Hematopoietic multipotent progenitor cell treated with erythropoietin and hydrocortisone succinate and interleukin-3 and kit ligand, for 4 days (in vitro differentiated cells): Measurements from ENCODE around the gene NRCAM.

Experiments
- DNase-seq: peaks from one replicate; pipeline ENCODE4 v3.0.0-alpha.2; 2015

Gene NRCAM

DNA sequence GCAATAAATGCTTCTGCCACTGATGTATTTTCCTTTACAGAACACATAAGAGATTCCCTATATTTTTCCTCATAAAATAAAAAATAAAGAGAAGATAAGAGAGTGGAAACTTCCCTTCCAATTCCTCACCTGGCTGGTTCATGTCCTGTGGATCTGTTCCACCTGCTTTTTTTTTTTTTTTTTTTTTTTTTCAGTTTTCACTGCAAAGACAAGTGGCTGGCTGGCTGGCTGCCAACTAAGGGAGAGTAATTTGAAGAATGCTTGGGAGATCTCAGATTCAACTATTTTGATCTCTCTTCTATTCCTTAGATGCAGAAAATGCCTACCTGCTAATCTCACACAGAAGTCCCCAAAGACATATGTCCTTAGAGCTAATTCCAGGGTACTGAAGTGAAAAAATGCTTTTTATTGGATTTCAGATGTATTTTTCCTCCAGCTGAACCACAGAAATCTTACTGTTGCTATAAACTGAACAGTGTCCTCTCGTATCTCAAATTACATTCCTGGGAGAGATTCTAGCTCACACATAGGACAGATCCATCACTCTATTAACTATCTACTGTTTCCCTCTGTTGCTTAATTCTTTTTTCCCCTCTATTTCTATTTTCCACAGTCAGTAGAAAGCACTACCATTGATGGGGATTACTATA, 120.8 kb downstream of the NRCAM start:
- peak; percentile 13 for DNase-seq

DNA sequence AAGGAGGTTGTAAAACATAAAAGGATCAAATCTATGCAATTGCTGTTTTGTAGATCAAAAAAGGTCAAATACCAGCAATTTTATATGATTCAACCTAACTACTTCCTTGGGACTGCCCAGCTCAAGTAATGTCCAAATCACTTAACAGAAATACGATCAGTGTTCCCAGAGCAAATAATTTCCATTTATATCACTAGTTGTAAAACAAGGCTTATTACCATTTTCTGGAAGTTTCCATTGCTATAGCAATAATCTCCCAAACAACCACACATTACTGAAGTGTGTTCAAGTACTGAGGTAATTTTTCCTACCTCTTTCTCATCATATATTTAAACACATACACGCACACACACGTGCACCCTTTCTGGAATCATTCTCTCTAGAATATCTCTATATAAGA, 123.3 kb downstream of the NRCAM start:
- DNase-seq, result no peak

DNA sequence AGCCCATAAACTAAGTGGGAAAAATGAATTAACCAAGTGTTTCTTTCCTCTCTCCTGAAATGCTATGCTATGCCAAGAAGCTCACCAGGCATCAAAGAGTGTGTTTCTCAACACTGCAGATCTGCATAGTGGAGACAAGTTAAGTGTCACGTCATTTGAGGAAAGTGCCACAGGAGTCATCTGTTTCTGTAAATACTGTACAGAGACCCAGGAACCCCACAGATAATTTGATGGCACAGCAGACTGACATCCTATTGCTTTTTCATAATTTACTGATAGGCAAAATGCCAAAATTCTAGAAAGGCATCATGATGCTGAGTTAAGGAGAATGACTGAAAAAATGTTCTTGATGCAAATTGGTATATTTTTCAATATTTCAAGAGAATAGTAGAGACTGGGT, 124.3 kb downstream of the NRCAM start:
- DNase-seq, result no peak

DNA sequence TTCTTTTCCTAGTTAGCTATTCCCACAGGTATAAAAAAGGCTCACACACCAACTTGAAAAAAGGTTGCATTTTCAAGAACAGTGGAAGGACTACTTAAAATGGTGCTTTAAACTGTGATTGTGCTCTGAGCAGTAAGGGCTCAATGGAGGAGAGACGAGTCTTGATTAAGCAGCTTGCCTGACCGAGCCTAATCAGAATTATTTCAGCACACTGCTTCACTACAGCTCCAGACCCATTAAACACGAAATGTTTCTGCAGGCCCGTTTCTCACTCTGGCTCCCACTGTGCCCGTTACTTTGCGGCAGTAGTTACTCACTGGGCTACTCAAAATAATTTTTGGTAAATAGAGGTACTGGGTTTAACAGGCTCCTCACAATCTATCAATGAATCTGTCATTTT, 126.0 kb downstream of the NRCAM start:
- DNase-seq, result no peak

DNA sequence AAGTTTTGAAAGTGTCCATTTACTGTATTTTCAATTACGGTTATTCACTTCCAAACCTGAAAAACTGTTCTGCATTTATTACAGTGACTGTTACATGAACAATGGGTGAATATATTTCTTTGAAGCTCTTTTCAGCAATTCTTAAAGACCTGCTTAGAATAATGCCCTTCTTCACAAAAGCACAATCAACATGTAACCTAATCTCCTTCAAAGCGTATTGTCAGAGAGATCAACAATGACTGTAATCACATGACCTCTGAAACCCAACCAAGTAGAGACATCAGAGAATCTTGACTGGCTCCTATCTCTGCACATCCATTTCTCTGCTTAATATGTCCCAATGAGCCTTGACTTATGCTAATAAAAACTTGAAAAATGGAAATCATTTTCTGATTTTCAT, 126.7 kb downstream of the NRCAM start:
- DNase-seq, result no peak

DNA sequence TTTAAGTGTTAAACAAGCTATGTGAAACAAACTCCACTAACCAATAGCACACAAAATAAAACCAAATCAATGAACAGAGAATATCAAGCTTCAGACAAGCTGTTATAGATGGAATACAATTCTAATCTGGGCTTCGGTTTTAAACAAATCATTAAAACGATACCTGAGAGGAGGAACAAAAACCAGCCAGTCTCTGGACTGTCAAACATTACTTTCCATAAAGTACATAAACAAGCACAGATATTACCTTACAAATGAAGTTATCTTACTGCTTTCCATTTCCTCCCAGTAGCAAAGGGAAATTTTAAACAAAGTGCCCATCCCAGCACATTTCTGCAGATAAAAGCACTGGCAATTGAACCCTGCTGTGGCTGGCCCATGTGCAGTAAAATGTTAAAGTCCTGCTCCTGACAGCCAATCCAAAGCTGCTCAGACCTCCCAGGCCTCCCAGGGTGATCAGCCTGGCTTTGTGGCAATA, 128.0 kb downstream of the NRCAM start:
- DNase-seq, result no peak

DNA sequence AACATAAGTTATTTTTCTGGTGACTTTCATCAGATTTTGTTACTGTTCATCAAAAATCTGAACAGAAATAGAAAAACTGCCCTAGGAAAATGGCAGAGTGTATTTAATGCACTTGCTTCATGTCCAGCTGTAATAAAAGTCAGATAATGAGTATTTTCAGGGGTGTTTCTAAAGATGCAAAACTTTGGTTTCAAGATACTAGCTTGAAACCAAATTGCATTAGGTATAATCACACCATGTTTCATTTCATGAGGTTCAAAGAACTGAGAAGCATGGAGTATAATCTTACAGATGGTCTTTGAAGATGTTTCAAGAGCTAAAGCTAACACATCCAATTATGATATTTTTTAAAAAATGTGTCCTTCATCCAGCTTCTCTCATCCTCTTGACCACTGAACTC, 128.9 kb downstream of the NRCAM start:
- DNase-seq, result no peak

DNA sequence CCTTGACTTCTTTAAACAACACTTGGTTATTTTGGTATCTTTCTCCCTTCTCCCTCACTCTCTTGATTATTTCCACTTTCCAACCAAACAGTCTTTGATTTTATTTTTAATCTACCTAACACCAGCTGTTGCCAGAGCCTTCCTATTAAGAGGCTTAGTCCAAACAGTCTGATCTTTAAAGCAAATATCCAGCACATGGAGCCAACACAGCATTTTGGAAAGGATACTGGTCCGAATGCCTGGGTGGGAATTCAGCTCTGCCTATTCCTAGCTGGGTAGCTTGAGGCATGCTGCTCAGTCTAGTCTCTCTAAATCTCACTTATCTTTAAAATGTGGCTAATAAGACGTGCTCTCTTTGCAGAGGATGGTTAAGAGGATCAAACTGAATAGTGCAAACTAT, 129.3 kb downstream of the NRCAM start:
- DNase-seq, result no peak

DNA sequence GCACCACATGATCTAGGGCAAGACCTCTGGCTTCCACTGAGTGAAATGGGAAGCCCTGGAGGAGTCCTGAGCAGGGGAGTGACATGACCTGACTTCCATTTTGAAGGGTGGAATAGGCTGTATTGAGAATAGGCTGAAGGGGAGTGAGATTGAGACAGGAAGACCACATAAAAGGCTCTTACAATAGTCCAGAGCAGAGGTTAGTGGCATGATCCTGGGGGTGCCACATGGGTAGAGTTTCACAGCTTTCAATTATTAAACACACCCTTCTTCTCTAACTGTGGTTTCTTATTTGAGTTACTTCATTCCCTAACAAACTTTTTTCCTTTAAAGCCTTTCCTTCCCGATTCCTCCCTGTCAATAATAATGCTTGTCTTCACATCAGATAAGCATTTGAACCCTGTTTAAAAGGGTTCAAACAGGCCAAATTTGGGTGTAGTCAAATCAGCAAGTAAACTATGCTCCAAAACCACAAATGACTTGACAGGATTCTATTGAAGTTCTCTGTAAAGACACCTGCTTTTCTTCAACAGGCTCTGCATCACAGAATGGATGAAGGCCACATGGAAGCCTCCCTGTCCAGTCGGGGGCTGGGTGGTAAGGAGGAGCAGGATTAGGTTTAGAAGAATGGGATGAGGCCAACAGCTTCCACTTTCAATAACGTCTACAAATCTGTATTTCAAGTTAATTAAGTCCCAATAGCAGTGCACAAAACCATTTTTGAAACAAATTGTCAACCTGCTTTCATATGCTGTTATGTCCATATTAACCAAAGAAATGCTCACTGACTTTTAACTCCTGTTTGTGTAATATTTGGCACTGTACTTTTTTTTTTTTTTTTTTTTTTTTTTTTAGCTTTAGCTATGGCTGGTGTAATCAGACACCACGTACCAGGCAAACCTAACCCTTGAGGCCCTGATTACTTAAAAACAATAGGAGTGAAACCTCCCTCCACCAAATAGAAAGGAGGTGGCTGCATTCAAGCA, 131.9 kb downstream of the NRCAM start:
- no peak for DNase-seq

DNA sequence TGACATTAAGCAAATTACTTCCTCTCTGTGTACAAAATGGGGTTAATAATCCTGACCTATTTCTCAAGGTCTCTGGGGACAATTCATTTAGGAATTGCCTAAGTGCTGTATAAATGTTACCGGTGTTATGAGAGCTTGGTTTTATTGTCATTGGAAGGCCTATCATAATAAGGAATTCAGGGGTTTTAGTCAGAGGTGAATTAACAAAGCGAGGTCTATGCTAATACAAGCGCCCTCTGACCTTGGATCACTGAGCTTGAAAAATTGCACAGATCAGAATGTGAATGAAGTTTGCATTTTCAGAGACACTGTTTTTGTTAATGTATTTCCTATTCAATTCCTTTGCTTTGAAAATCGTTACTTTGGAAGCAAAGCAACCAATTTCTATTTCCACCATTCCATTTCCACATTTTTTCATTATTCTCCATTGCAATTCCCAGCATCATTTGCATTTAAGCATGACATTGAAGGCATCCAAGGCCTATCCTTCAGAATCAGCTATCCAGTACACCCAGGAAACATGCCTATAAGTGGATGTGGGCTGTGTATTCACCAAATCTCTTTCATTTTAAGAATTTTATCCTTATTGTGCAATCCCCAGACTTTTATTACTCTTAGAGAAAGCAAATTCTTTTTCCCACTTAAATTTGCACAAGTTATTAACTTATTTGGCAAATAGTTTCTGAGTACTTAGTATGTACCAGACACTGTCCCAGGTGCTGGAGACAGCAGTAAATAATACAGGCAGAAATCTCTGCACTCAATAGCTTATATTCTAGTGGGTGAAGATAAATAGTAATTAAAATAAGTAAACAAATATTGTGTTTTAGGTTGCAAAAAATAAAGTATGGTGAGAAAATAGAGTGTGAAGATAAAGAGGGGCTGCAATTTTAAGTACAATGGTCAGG, 133.1 kb downstream of the NRCAM start:
- no peak for DNase-seq

DNA sequence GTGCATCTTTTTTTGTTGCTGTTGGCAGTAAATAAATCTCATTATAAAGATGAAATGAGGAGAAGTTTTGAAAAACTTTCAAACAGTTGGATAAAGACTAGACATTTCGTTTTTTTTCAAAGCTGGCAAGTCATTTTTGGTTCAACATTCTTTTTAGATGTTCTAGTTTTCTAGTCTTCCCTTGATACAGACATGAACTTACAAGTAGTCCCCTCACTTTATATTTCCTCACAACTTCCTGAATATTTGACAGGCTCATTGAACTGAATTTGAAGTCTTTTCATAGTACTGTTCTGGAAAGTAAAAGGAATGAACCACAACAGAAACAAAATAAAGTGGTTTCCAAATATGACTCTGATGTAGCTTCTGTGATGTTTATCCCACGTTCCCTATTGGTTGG, 134.2 kb downstream of the NRCAM start:
- DNase-seq, result no peak

DNA sequence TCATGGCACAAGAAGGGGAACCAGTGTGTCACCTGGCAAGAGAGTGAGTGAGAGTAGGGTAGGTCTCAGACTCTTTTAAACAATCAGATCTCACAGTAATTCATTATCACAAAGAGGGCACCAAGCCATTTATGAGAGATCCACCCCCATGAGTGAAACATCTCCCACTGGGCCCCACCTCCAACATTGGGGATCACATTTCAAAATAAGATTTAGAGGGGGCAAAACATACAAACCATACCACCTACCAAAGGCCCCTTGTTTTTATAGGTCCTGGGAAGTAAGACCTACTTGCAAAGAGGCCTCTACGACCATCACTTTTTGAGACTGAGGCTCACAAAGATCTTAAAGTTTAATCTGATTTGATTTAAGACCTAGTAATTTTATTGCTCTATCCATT, 134.9 kb downstream of the NRCAM start:
- DNase-seq, result no peak

DNA sequence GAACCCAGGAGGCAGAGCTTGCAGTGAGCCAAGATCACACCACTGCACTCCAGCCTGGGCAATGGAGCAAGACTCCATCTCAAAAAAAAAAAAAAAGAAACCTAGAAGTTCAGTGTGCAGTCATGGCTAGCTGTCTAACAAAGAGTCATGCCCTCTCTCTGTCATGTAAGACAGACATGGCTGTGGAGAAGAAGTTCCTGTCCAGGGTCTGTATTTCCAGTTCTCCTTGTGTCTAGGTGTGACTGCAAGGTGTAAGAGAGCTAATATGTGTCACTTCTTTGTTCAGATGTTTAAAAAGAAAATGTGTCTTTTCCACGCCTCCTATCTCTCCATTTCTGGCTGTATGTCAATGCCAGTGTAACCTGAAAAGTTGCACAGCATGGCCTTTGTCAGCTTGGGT, 139.5 kb downstream of the NRCAM start:
- no peak for DNase-seq

DNA sequence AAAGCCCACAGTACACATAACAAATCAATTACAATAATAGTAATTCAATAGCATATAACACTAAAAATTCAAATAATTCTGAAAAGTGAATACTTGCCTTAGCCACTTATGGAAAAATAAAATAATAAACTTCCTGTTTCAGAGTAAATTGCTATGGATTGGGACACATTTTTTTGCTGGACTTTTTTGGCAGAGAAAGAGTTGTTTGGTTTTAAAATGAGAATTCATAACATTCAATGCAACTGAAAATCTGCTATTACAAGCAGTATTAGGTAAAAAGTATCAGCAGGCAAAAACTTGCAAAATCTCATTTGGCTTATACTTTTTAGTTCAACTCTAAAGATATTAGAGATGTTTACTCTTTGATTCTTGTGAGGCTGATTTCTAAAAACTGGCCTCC, 141.7 kb downstream of the NRCAM start:
- DNase-seq, result no peak

DNA sequence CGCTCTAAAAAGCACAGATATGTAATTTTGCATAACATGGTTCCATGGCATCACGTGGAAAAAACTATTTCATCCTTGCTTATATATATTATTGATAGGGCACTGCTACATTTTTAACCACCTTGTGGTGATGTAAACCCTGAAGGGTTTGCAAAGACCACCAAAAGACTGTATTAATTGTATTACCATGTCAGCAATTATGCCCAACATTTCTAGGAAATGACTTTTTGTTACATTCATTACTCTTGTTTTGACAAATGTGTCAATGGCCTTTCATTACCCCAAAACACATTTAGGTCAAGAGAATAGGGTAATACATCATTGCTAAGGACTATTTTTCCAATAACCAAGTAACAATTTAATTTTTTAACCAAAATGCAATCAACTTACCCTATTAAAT, 142.2 kb downstream of the NRCAM start:
- no peak for DNase-seq

DNA sequence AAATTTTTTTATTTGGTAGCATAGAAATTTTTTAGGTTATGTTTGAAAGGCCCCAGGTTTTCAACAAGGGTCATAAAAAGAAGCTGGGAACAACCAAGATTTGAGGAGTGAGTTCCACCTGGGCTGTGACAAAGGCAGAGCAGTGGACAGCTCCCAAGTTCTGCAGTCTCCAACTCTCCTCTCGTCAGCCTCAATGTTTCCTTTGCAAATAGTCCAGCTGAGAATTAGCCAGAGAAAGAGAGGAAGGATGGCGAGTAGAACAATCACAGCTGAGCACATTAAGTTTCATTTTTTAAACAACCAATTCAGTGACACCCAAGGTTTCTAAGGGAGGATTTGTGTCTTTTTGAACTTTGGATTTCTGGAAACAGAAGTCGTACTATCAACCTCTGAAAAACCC, 143.2 kb downstream of the NRCAM start:
- no peak for DNase-seq

DNA sequence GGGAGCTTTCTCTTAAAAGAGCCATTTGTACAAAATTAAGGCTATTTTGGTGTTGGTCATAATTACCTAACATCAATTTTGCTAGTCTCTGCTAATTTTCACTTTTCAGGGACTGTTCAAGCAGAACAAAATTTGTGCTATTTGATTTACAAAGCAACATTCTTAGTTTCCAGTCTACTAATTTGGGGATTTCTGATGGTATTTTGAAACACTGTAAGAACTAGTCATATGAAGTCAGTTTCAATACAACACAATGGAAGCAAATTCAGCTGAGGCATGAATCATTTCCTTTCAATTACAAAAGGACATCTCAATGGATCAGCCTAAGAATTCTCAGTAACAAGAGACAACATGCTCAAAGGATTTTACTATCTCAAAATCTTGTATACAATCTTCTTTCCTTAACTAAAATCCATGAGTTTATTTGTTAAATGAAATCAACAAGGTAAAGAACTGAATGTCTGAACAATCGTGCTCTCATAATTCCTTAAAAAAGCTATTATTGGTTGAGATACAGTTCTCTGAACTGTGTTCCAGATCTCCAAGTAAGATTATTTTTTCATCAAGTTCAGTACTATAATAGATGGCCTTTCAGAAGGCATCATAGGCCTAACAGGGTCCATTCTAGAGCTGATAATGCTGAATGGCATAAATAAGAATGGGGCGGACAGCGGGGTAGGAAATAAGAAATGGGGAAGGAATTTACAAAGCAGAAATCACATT, 144.6 kb downstream of the NRCAM start:
- DNase-seq, result no peak

DNA sequence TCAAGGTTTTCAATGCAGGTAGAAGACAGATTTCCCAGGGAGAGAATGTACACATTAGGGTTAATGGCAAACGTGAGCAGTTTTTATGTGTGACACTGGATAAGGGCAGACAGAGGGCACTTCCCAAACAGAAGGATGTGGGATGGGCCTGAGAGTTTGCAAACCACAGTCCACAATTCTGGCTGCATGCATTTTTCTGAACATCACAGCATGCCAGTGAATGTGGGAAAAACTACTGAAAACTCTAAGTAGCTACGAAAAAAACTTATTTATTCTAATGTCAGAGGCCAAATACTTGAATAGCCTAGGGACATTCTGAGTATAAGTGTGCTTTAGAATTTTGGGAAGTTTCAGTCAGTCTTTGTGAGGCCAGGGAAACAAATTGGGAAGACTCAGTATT, 145.9 kb downstream of the NRCAM start:
- DNase-seq, result no peak

DNA sequence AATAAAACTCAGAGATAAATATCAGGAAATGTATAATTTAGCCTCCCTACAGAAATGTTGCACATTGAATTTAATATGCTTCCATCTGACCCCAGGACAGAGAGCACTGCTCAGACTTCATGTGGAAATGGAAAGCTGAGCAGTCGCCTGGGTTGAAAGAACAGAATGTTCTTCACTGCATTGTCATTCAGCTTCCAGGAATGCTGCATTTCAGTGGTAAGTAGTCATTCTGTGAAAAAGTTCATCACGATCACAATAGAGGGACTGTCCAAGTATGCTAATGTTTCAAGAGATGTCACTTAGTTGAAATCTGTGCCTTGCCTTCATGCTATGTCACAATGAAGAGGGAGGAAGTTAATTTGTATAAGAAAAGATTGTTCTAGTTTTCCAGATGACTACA, 147.3 kb downstream of the NRCAM start:
- DNase-seq, result no peak

DNA sequence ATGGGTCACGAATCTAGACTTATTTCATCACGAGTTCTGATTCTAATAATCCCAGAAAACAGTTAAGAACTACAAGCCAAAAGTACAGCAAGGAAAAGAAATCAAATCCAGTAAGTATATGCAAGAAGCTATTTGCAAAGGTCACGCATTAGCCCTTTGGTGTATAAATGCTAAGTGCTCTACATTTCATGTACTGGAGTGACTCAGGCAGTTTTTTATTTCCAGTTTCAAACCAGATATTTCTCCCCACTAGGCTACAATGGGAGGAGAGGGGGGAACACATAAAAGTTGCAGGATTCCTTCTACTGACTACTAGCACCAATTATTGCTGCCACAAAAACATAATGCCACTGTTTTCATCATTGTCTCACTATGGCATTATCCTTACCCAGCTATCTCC, 148.0 kb downstream of the NRCAM start:
- no peak for DNase-seq

DNA sequence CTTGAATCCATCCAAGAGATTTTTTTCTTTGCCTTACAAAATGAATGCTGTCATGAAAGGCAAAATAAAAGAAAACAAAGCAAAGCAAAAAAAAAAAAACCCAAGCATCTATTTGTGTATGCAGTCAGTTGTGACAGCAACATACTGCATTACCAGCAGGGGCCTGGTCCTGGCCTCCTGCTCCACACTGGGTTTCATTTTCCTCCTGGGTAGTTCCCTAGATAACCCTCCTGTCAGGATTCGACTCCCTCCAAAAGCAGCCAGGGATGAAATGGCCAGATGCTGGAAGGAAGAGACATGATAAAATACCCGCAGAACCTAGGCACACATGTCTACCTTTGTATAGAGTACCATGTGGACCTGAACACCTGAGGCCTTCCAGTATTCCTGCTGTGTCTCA, 148.6 kb downstream of the NRCAM start:
- DNase-seq, result no peak

DNA sequence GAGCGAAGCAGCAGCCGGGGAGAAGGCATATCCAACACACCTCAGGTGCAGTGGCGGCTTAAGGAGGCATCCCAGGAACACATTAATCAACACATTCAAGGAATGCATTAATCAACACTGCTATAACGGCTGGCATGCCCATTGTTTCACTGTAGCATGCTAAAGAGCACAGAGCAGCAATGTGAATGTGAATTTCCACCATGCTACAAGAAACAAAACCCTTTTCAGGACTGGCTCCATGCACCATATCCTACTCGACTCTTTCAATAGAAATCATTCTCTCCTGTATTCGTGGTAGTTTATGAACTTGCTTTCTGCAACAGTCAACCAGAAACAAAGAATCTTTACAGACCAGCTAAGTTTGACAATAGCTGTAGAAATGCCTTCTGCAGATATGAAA, 149.0 kb downstream of the NRCAM start:
- no peak for DNase-seq

DNA sequence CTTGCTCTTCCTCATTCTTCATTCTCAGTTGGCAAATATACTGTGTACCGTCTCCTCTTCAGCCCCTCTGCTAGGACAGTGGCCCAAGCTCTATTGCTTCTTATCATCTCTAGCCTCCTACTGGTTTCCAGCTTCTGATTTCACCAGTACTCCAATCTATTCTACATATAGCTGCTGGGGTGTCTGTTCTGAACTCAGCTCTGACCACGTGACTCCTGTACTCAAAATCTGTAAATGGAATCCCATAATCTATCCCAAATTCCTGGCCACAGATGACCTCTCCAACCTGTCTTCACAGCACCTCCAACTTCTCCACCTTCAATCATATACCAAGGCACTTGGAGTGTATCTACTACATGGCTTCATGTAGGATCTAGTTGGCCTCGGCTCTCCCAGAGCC, 152.9 kb downstream of the NRCAM start:
- DNase-seq, result no peak
